ENCODE measurements around the gene PGAM2.

The PGAM2 gene

DNA sequence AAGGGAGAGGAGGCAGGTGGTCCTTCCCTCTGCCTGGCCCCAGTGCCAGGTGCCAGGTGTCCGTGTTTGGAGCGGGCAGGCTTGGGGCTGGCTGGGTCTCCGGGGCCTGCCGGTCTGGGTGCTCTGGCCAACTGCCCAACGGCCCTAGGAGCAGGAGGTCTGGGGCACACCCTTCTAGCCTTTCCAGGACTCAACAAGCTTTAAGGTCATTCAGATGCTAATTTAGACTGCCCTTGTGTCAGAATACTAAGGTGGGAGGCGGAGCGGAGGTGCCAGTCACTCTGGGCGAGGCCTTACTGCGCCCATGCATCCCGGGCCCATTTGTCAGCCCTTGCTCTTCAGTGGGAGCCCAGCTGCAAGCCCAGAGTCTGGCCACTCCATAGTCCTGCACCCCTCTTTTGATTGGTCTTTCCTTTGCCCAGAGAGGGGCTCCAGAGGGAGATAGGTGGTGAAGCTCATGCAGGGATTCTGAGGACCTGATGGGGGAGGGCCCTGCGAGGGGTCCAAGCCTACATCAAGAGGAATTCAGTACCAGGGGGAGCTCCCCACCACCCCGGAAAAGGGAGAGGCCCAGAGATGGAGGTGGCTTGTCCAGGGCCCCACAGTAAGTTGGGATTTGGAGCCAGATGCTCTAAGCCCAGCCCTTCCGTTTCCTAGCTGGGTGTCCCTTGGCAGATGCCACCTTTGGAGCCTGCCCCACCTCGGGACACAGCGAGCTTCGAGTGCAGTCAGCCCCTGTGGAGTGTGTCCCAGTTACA lies 1.3 kb downstream of the PGAM2 start:
- DNase-seq, result no peak

- no peak for DNase-seq
Observed at GRCh38 chr7:44063547-44063893, 1.8 kb downstream of the PGAM2 start.

DNA sequence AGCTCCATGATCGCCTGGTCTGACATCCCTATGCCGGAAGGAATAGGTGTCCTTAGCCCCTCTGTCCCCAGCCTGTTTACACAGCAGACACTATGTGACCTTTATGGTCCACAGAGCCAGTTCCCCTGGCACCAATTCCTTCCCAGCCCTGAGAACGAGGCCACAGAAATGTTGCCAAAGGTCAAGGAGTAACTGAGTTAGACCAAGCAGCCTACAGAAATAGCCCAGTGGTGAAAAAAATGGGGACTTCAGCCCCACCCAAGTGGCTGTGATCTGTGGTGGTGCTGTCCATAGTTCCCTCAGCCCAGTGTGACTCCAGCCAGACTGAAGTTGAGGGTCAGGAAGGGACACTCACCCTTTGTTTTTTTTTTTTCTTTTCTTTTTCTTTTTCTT lies 2.5 kb downstream of the PGAM2 start:
- DNase-seq, result no peak

DNA sequence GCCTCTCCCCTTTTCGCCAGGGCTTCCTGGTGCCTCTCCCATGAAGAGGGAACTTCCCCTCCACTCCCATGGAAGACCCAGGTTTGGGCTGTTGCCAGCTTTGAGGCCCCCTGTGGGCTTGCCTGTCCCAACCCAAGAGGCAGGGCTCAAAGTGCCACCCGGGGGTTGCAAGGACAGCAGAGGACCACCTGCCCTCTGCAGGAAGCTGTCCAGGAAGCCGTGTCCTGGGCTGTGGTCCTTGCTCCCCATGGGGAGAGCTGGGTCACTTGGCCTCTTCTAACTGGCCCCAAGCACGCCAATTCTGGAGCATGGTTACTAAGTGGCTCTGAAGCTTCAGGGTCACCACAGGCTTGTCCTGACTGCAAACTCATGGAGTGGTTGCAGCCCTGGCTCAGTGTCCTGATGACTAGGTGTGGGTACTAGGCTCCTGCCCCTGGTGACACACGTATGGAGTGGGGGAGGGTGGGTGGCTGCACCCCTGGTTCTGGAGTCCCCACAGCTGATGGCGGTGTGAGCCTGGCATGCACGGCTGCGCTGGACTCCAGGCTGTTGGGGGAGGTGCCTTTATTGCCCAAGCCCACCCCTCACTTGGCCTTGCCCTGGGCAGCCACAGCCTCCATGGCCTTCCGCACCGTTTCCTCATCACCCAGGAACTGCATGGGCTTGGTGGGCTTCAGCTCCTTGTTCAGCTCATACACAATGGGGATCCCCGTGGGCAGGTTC lies 3.0 kb downstream of the PGAM2 start:
- DNase-seq, result no peak

DNA sequence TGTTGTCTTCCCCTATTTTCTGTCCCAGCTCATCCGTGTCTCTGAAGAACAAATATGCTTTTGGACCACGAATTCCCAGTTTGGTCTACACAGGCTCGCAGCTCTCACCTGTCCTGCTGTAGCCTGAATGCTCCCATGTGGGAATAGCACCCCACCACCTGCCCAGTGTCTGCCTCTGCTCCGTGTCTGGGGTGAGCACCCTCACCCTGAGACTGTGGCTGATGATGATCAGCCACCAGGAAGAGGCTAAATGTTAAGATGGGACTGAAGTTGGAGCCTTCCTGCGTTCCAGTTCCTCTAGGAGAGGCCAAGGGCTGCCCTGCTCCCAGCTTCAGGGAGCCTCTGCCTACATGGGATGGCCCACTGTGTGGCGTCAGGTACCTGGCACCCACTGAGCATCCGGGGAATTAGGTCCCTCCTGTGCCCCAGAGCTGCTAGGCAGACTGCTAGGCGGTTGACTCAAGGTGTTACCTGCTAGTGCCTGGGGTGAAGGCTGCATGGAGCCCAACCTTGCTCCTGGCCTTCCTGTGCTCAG lies 3.7 kb downstream of the PGAM2 start:
- DNase-seq, result no peak

DNA sequence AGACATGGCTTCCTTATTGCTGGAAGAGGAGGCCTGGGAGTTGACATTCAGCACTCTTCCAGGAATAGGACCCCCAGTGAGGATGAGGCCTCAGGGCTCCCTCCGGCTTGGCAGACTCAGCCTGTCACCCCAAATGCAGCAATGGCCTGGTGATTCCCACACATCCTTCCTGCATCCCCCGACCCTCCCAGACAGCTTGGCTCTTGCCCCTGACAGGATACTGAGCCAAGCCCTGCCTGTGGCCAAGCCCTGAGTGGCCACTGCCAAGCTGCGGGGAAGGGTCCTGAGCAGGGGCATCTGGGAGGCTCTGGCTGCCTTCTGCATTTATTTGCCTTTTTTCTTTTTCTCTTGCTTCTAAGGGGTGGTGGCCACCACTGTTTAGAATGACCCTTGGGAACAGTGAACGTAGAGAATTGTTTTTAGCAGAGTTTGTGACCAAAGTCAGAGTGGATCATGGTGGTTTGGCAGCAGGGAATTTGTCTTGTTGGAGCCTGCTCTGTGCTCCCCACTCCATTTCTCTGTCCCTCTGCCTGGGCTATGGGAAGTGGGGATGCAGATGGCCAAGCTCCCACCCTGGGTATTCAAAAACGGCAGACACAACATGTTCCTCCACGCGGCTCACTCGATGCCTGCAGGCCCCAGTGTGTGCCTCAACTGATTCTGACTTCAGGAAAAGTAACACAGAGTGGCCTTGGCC lies 4.3 kb downstream of the PGAM2 start:
- DNase-seq, result no peak

GRCh38 chr7:44060091-44060947 lies 5.0 kb downstream of the PGAM2 start:
- no peak for DNase-seq

- no peak for DNase-seq
Observed at GRCh38 chr7:44059219-44060090, 5.9 kb downstream of the PGAM2 start.

- no peak for DNase-seq
Observed at GRCh38 chr7:44058759-44059218, 6.6 kb downstream of the PGAM2 start.

DNA sequence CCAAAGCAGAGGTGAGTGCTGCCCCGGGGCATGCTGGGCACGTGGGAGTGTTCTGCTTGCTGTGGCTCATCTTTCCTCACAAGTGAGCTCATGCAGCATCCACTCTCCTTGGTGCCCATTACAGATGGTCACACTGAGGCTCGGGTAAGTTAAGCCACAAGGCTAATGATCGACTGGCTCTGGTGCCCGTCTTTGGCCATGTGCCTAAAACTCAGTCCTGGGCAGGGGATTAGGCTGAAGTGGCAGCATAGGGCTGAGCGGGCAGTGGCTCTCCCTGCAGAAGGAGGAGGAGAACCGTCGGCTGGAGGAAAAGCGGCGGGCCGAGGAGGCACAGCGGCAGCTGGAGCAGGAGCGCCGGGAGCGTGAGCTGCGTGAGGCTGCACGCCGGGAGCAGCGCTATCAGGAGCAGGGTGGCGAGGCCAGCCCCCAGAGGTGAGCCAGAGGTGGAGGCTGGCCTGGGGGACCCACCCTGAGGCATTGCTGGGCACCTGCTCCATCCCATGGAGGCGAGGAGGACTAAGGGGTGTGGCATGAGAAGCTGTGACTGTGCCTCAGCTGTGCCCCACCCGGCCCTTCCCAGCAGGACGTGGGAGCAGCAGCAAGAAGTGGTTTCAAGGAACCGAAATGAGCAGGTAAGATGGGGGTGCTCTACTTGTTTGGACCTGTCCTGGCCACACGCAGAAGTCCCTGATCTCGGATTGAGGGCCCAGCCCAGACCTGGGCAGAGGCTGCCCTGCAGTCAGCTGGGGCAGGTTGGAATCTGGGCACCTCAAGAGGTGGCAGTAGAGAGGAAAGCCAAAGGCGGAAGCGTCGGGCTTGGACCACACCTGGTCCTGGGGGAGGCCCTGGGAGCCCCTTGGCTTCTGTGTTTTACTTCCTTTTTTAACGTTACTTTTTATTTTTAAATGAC lies 7.3 kb downstream of the PGAM2 start:
- no peak for DNase-seq

- no peak for DNase-seq
Observed at GRCh38 chr7:44057181-44057848, 8.1 kb downstream of the PGAM2 start.

DNA sequence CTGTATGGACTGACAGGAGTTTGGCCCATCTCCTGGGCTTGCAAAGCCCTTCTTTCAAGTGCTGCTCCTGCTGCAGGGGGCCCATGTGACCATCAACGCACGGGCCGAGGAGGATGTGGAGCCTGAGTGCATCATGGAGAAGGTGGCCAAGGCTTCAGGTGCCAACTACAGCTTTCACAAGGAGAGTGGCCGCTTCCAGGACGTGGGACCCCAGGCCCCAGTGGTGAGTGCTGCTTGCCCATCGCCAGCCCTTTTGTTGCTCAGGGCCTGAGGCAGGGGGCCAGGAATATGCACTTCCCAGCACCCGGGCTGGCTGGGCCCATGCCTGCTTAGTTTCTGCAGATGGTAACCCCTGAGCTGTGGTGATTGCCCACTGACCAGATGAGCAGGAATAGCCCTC lies 8.7 kb downstream of the PGAM2 start:
- DNase-seq, result no peak

DNA sequence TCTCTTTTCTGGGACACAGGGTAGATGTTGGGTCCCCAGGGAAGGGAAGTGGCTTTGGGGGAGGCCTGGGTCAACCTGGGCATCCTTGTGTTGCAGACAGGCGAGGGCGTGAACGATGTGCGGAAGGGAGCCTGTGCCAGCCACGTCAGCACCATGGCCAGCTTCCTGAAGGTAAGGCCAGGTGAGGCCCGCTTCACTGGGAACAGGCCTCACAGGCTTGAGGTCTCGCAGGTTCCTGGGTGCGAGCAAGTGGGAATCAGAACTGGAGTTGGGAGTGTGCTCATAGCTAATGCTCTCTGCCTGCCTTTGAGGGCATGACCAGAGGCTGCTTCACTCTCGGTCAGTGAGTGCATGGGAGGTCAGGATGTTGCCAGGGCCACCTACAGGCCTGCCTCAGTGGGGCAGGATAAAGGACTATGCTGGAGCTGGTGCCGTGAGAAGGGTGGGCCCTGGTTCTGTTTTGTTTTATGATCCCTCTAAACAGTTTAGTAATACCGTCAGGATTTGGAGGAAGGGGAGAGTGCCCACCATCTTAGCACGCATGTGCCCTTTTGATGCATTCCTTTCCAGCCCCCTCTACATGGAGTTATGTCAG lies 12.5 kb downstream of the PGAM2 start:
- DNase-seq, result no peak

DNA sequence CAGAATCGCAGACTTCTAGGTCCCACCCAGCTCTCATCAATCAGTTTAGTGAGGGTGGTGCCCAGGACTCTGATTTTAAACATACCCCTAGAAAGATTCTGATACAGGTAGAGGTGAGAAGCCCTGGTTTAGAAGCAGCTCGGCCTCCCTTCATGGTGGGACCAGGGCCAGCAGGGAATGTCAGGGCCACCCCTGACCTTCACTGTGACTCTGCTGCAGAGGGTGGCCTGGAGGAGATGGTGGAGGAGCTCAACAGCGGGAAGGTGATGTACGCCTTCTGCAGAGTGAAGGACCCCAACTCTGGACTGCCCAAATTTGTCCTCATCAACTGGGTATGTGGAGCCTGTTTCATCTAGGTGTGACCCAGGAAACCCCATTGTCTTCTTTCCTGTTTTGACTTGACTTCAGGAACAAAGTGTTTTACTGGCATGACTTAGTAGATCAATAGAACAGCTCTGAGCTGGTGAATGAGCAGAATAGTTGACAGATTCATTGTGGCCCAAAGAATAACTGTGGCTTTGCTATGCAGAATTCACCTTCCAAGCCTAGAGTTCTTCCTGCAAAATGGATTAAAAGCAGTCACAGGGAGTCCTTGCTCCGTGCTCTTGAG lies 13.7 kb downstream of the PGAM2 start:
- DNase-seq, result no peak

GRCh38 chr7:44050915-44051560 lies 14.3 kb downstream of the PGAM2 start:
- DNase-seq, result no peak

- no peak for DNase-seq
Observed at GRCh38 chr7:44050121-44050914, 15.0 kb downstream of the PGAM2 start.

DNA sequence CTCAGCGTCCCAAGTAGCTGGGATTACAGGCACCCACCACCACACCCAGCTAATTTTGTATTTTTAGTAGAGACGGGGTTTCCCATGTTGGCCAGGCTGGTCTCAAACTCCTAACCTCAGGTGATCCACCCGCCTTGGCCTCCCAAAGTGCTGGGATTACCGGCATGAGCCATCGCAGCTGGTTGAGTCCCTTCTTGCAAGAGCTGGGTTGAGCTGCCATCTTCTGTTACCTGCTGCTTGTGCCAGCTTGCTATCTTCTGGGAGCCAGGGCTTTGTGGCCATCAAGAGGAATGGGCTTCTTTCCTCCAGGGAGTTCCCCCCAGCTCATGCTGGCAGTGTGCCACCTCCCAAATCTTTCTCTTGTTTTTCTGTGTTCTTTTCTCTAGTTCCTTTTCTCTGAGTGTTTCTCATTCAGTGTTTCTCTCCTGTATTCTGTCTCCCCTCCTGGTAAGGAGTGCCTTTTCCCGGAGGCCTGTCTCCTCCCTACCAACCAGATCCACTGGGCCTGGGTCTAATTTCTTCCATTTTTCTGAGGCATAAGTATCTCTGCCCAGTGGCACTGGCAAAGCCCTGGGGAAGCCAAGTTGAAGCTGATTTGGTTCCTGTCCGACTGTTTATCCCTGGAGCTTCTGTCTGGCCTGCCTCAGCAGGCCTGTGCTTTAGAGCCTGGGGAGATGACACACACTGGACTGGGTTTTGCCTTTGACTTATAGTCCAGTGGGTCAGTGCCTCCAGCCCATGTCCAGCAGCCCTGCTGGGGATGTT lies 17.2 kb downstream of the PGAM2 start:
- DNase-seq, result no peak

Data from stimulated activated CD4-positive, alpha-beta T cell treated with anti-CD3 and anti-CD28 coated beads, Interleukin-1b, Interleukin-23, amount 100 ng/mL, for 48 hours (primary cell).